Endothelial cell of umbilical vein (primary cell): ENCODE results near the gene NEB. TPM values are rescaled to one million over a fixed set of nuclear protein-coding genes. Genes with fewer than 3 reads are reported as not detected.

Experiments
- BruUV-seq: library from RNA; stranded (reverse); fragments of 400-500 nt; replicated peaks from 2 replicates; lab custom pipeline; 2021; lab: Mats Ljungman, UMichigan
- CTCF ChIA-PET: fragments of 300-600, 350-600 bp; sonication (Branson Sonifier 250); formaldehyde crosslinking; loops from one replicate; lab custom pipeline; 2021; ENCODE audit warnings: antibody characterized with exemption, inconsistent platforms; lab: Charles Lee
- POLR2A ChIA-PET: fragments of 300-600, 350-600 bp; sonication (Branson Sonifier 250); formaldehyde crosslinking; loops from one replicate; lab custom pipeline; 2021; ENCODE audit warnings: antibody characterized with exemption, inconsistent platforms; lab: Charles Lee
- DNase-seq: peaks from one replicate; pipeline ENCODE4 v3.0.0-alpha.2; 2011; ENCODE audit warnings: low read depth, low spot score
- FAIRE-seq: peaks from 2 replicates; lab custom pipeline; 2011; peaks lifted over from hg19 to GRCh38; lab: Jason Lieb, UNC
- H2AFZ ChIP-seq: 2 replicates; pipeline ENCODE4 v1.6.0; 2012; ENCODE audit warnings: low read depth, low read length, control low read depth, inconsistent platforms
- H3K27ac ChIP-seq: 2 replicates; pipeline ENCODE4 v1.5.1; 2011; ENCODE audit warnings: low read depth, mild to moderate bottlenecking, control low read depth, low read length, moderate library complexity; ENCODE audit not compliant: insufficient read depth
- H3K27me3 ChIP-seq, 2 experiments: 2 replicates each; pipeline versions ENCODE4 v1.6.0 to v1.6.1; 2011; ENCODE audit warnings: low read length in 2 of 2, mixed read lengths in 1 of 2; ENCODE audit not compliant: control insufficient read depth in 2 of 2, insufficient read depth in 2 of 2
- H3K36me3 ChIP-seq, 2 experiments: 2 replicates in 1 of 2; 3 replicates in 1 of 2; pipeline ENCODE4 v1.5.1; 2011; ENCODE audit warnings: low read length in 2 of 2, mild to moderate bottlenecking in 1 of 2, moderate library complexity in 1 of 2; ENCODE audit not compliant: control insufficient read depth in 2 of 2, insufficient read depth in 2 of 2; ENCODE audit errors: extremely low read depth in 1 of 2
- H3K4me1 ChIP-seq: 3 replicates; pipeline ENCODE4 v1.5.1; 2011; ENCODE audit warnings: mild to moderate bottlenecking, low read length; ENCODE audit not compliant: control insufficient read depth, insufficient read depth; ENCODE audit errors: extremely low read depth
- H3K4me2 ChIP-seq: 2 replicates; pipeline ENCODE4 v1.6.1; 2011; ENCODE audit warnings: low read length, control low read depth, mixed read lengths; ENCODE audit not compliant: insufficient read depth
- H3K4me3 ChIP-seq, 3 experiments: fragments of 200-600 bp in 1 of 3; sonication (generic), shearing (Covaris generic) in 1 of 3; replicated peaks in 1 of 3; 2 replicates each; pipeline ENCODE4 v1.5.1; 2011 to 2016; ENCODE audit warnings: control low read depth in 3 of 3, low read length in 3 of 3, mild to moderate bottlenecking in 2 of 3, inconsistent platforms in 1 of 3, low read depth in 1 of 3, moderate library complexity in 1 of 3; ENCODE audit not compliant: insufficient read depth in 1 of 3
- H3K79me2 ChIP-seq: 2 replicates; pipeline ENCODE4 v1.6.0; 2012; ENCODE audit warnings: low read length, inconsistent platforms; ENCODE audit not compliant: control insufficient read depth, insufficient read depth
- H3K9ac ChIP-seq: replicated peaks from 2 replicates; pipeline ENCODE3; 2011; ENCODE audit warnings: low read length, control low read depth; ENCODE audit not compliant: insufficient read depth; ENCODE audit errors: extremely low read depth
- H3K9me1 ChIP-seq: replicated peaks from 3 replicates; pipeline ENCODE4 v1.6.0; 2011; ENCODE audit warnings: mild to moderate bottlenecking, low read length; ENCODE audit not compliant: control insufficient read depth, insufficient read depth; ENCODE audit errors: extremely low read depth
- H3K9me3 ChIP-seq: replicated peaks from 2 replicates; pipeline ENCODE4 v1.5.1; 2012; ENCODE audit warnings: low read length, inconsistent platforms; ENCODE audit not compliant: control insufficient read depth, insufficient read depth
- H4K20me1 ChIP-seq: replicated peaks from 2 replicates; pipeline ENCODE3; 2011; ENCODE audit warnings: mild to moderate bottlenecking, low read length; ENCODE audit not compliant: control insufficient read depth, insufficient read depth; ENCODE audit errors: extremely low read depth
- CTCF ChIP-seq, 2 donors: IDR thresholded peaks; 1 replicate in 1 of 2; 2 replicates in 1 of 2; pipeline ENCODE4 v1.5.1; 2011; ENCODE audit warnings: low read length in 2 of 2, mild to moderate bottlenecking in 2 of 2, moderate library complexity in 2 of 2, control low read depth in 1 of 2, inconsistent platforms in 1 of 2, low read depth in 1 of 2; ENCODE audit not compliant: insufficient read depth in 1 of 2; ENCODE audit errors: extremely low read depth in 1 of 2
- EZH2 ChIP-seq: IDR thresholded peaks from 2 replicates; pipeline ENCODE4 v1.6.1; 2012; ENCODE audit warnings: borderline replicate concordance, low read depth, mild to moderate bottlenecking, moderate library complexity, low read length, inconsistent platforms; ENCODE audit not compliant: severe bottlenecking
- FOS ChIP-seq: IDR thresholded peaks from 2 replicates; pipeline ENCODE4 v1.6.1; 2011; ENCODE audit warnings: mild to moderate bottlenecking, low read length, moderate library complexity, borderline replicate concordance; ENCODE audit not compliant: insufficient read depth
- GATA2 ChIP-seq: IDR thresholded peaks from 2 replicates; pipeline ENCODE4 v1.7.0; 2011; ENCODE audit warnings: low read depth, mild to moderate bottlenecking, moderate library complexity, mixed read lengths, low read length; ENCODE audit not compliant: insufficient read length, insufficient read depth
- JUN ChIP-seq: IDR thresholded peaks from 2 replicates; pipeline ENCODE4 v1.6.1; 2011; ENCODE audit warnings: borderline replicate concordance, low read depth; ENCODE audit not compliant: insufficient read length, insufficient read depth
- MAX ChIP-seq: IDR thresholded peaks from 2 replicates; pipeline ENCODE4 v1.6.1; 2011; ENCODE audit not compliant: insufficient read depth, insufficient read length
- MYC ChIP-seq: IDR thresholded peaks from one replicate; pipeline ENCODE4 v1.6.1; 2011; ENCODE audit warnings: mild to moderate bottlenecking, low read depth, low read length
- POLR2A ChIP-seq: IDR thresholded peaks from 2 replicates; pipeline ENCODE4 v1.6.1; 2012; ENCODE audit warnings: low read depth, mild to moderate bottlenecking, control low read depth, low read length
- POLR2AphosphoS5 ChIP-seq: IDR thresholded peaks from 2 replicates; pipeline ENCODE4 v1.6.1; 2012; ENCODE audit warnings: low read depth, mild to moderate bottlenecking, control low read depth, low read length, moderate library complexity; ENCODE audit not compliant: insufficient read depth
- dilution Hi-C: fragments of 300-500 bp; cut with MboI; formaldehyde crosslinking; loops from one replicate; pipeline ENCODE4 v1.15.0; 2019; ENCODE audit warnings: low sequenced_read_pairs; ENCODE audit not compliant: extremely low pct_ligation_motif_present
- intact Hi-C: fragments of 100-400 bp; cut with micrococcal nuclease; formaldehyde crosslinking; loops from one replicate; pipeline ENCODE4 v1.10.0; 2022
- polyA plus RNA-seq, 4 experiments: library from polyadenylated mRNA; depleted of rRNA in 3 of 4; stranded (reverse) in 3 of 4; unstranded in 1 of 4; fragments of >200 nt; gene quantifications; 2 replicates each; pipeline versions ENCODE4 v1.2.1 to v1.2.3, GENCODE V29; 2011 to 2012; ENCODE audit warnings: missing spikeins in 1 of 4
- total RNA-seq: library from RNA; stranded (reverse); gene quantifications from 2 replicates; pipeline ENCODE4 v1.2.3, GENCODE V29; 2021

Gene NEB
- total and polyA plus RNA-seq, 2 donors (not counting 3 experiments of a cell fraction or from before 2014, with no cell fraction given): 0.84 to 1.8 TPM

- Histone ChIP-seq H3K9me1 (no peaks in the 10 kb centered on the region), H3K9me3 (no peaks in the 10 kb centered on the region), H3K27ac (no peak overlapping the region), H3K27me3 (no peaks in the 10 kb centered on the region), H3K4me2 (no peak overlapping the region), H4K20me1 (no peaks in the 10 kb centered on the region), H3K9ac (no peak overlapping the region), H3K4me3 (no peak overlapping the region), H3K4me1 (no peaks in the 10 kb centered on the region), H3K36me3 (peaks cover 2 to 26% of the 10 kb centered on the region in 2 experiments), H3K79me2 (peaks cover 3% of the 10 kb centered on the region), H2AFZ (no peak overlapping the region)
- TF ChIP-seq MYC (no peak), CTCF (IDR thresholded peaks at IDR 0.05; ENCODE audit: extremely low read depth in 1 of 2, insufficient read depth in 1 of 2, low read depth in 1 of 2, low read length in 2 of 2) (no peak), FOS (no peak), GATA2 (no peak), POLR2A (no peak), POLR2AphosphoS5 (no peak), EZH2 (no peak), MAX (no peak), JUN (no peak)
- DNase-seq (no peak), FAIRE-seq (no peak)
- POLR2A ChIA-PET: no interaction called here
- intact Hi-C loops: no loop called here
- dilution Hi-C loops: no loop called here
- CTCF ChIA-PET: no interaction called here
- TSS peak; percentile 2 for BruUV-seq
Observed at GRCh38 chr2:151475071-151475470, 259.2 kb downstream of the NEB start.
